Neural progenitor cell (in vitro differentiated cells): Measurements from ENCODE around the gene CDH23. TPM values are rescaled to one million over a fixed set of nuclear protein-coding genes. Genes with fewer than 3 reads are reported as not detected.
A peak's percentile ranks its signal among the peaks of the same experiment; 100 is the strongest.

Experiments
- DNase-seq: peaks from one replicate; pipeline ENCODE4 v3.0.0-alpha.2; 2016; ENCODE audit warnings: low spot score
- H2AFZ ChIP-seq: fragments of 200-600 bp; sonication (generic); replicated peaks from 2 replicates; pipeline ENCODE4 v1.6.1; 2016; ENCODE audit warnings: antibody characterized with exemption
- H3F3A ChIP-seq: fragments of 200-600 bp; sonication (generic); 2 replicates; pipeline ENCODE4 v1.6.1; 2016; ENCODE audit warnings: antibody characterized with exemption, low read depth
- H3K27ac ChIP-seq: fragments of 200-600 bp; sonication (generic); 2 replicates; pipeline ENCODE4 v1.5.1; 2016; ENCODE audit warnings: mild to moderate bottlenecking
- H3K27me3 ChIP-seq: fragments of 200-600 bp; sonication (generic); 2 replicates; pipeline ENCODE4 v1.6.1; 2016; ENCODE audit warnings: mild to moderate bottlenecking, moderate library complexity
- H3K36me3 ChIP-seq: fragments of 200-600 bp; sonication (generic); 2 replicates; pipeline ENCODE4 v1.5.1; 2016
- H3K4me1 ChIP-seq: fragments of 200-600 bp; sonication (generic); 2 replicates; pipeline ENCODE4 v1.6.1; 2016; ENCODE audit warnings: mixed run types
- H3K4me2 ChIP-seq: fragments of 200-600 bp; sonication (generic); 2 replicates; pipeline ENCODE4 v1.6.1; 2016
- H3K4me3 ChIP-seq: fragments of 200-600 bp; sonication (generic); 2 replicates; pipeline ENCODE4 v1.5.1; 2016
- H3K79me2 ChIP-seq: fragments of 200-600 bp; sonication (generic); 2 replicates; pipeline ENCODE4 v1.6.1; 2016; ENCODE audit warnings: low read depth
- H3K9ac ChIP-seq: fragments of 200-600 bp; sonication (generic); 2 replicates; pipeline ENCODE4 v1.6.1; 2016
- H3K9me3 ChIP-seq: fragments of 200-600 bp; sonication (generic); 2 replicates; pipeline ENCODE4 v1.5.1; 2016; ENCODE audit warnings: low read depth
- H4K20me1 ChIP-seq: fragments of 200-600 bp; sonication (generic); 2 replicates; pipeline ENCODE4 v1.6.1; 2016; ENCODE audit warnings: low read depth
- H3K27ac Mint-ChIP-seq: 3 replicates; pipeline ENCODE4 v1.8.0; 2021; ENCODE audit warnings: mixed read lengths
- H3K27me3 Mint-ChIP-seq: 2 replicates; pipeline ENCODE4 v1.8.0; 2022; ENCODE audit warnings: low read depth, mild to moderate bottlenecking, inconsistent platforms, moderate library complexity, mixed read lengths; ENCODE audit not compliant: insufficient read depth
- H3K36me3 Mint-ChIP-seq: 3 replicates; pipeline ENCODE4 v1.8.0; 2021; ENCODE audit warnings: mixed read lengths
- H3K4me1 Mint-ChIP-seq: 3 replicates; pipeline ENCODE4 v1.8.0; 2021; ENCODE audit warnings: mixed read lengths
- H3K4me3 Mint-ChIP-seq: 3 replicates; pipeline ENCODE4 v1.8.0; 2021; ENCODE audit warnings: mild to moderate bottlenecking, moderate library complexity, mixed read lengths
- H3K9me3 Mint-ChIP-seq: 3 replicates; pipeline ENCODE4 v1.8.0; 2020; ENCODE audit warnings: mixed read lengths
- EZH2 ChIP-seq: fragments of 200-600 bp; sonication (generic); IDR thresholded peaks from 2 replicates; pipeline ENCODE4 v1.6.1; 2017; ENCODE audit warnings: antibody characterized with exemption, mild to moderate bottlenecking, moderate library complexity
- EZH2phosphoT487 ChIP-seq: fragments of 200-600 bp; sonication (generic); IDR thresholded peaks from 2 replicates; pipeline ENCODE4 v1.6.1; 2017; ENCODE audit warnings: antibody characterized with exemption
- total RNA-seq: library from RNA; depleted of rRNA; stranded (reverse); fragments of >200 nt; gene quantifications from 2 replicates; pipeline ENCODE4 v1.2.3, GENCODE V29; 2015; ENCODE audit warnings: low replicate concordance
- TF ChIP-seq, protein P1 (sequence below): fragments of 200-600 bp; sonication (generic); IDR thresholded peaks from 2 replicates; pipeline ENCODE4 v1.5.1; 2017; ENCODE audit warnings: antibody characterized with exemption, mild to moderate bottlenecking

Gene CDH23
- total RNA-seq, 1 donor from 2014 or later: 5.9 TPM

GRCh38 chr10:71712170-71712569, 315.4 kb downstream of the CDH23 start:
- H3K9ac ChIP-seq: no peak overlapping the region
- no peak for DNase-seq
- Mint-ChIP-seq H3K4me3 (no peak overlapping the region), H3K9me3 (no peaks in the 10 kb centered on the region), H3K36me3 (no peaks in the 10 kb centered on the region), H3K4me1 (peaks cover 15% of the 10 kb centered on the region), H3K27me3 (peaks cover 5% of the 10 kb centered on the region), H3K27ac (peak overlapping the region; percentile 72)
- no peaks in the 10 kb centered on the region for H3K36me3 ChIP-seq
- peaks cover 12% of the 10 kb centered on the region for H3K4me1 ChIP-seq
- no peaks in the 10 kb centered on the region for H4K20me1 ChIP-seq
- no peak for TF ChIP-seq EZH2phosphoT487
- TF ChIP-seq, protein P1, sequence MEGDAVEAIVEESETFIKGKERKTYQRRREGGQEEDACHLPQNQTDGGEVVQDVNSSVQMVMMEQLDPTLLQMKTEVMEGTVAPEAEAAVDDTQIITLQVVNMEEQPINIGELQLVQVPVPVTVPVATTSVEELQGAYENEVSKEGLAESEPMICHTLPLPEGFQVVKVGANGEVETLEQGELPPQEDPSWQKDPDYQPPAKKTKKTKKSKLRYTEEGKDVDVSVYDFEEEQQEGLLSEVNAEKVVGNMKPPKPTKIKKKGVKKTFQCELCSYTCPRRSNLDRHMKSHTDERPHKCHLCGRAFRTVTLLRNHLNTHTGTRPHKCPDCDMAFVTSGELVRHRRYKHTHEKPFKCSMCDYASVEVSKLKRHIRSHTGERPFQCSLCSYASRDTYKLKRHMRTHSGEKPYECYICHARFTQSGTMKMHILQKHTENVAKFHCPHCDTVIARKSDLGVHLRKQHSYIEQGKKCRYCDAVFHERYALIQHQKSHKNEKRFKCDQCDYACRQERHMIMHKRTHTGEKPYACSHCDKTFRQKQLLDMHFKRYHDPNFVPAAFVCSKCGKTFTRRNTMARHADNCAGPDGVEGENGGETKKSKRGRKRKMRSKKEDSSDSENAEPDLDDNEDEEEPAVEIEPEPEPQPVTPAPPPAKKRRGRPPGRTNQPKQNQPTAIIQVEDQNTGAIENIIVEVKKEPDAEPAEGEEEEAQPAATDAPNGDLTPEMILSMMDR: no peak
- TF ChIP-seq EZH2: no peak
- no peak overlapping the region for H3K27ac ChIP-seq
- H3K79me2 ChIP-seq: no peaks in the 10 kb centered on the region
- no peak overlapping the region for H3K4me3 ChIP-seq
- no peak overlapping the region for H2AFZ ChIP-seq
- H3K4me2 ChIP-seq: no peak overlapping the region
- H3K9me3 ChIP-seq: no peaks in the 10 kb centered on the region
- H3F3A ChIP-seq: no peaks in the 10 kb centered on the region
- H3K27me3 ChIP-seq: no peaks in the 10 kb centered on the region

- Histone ChIP-seq H3K79me2 (no peaks in the 10 kb centered on the region), H3K9ac (no peak overlapping the region), H3K9me3 (no peaks in the 10 kb centered on the region), H2AFZ (peak overlapping the region; percentile 76), H3K36me3 (no peaks in the 10 kb centered on the region), H3K4me1 (peaks cover 12% of the 10 kb centered on the region), H3K4me2 (no peak overlapping the region), H3K27me3 (no peaks in the 10 kb centered on the region), H3K27ac (no peak overlapping the region), H4K20me1 (no peaks in the 10 kb centered on the region), H3K4me3 (no peak overlapping the region), H3F3A (no peaks in the 10 kb centered on the region)
- DNase-seq: no peak
- peaks cover 5% of the 10 kb centered on the region for H3K27me3 Mint-ChIP-seq
- H3K27ac Mint-ChIP-seq: peak overlapping the region; percentile 83
- H3K36me3 Mint-ChIP-seq: no peaks in the 10 kb centered on the region
- H3K9me3 Mint-ChIP-seq: no peaks in the 10 kb centered on the region
- no peak overlapping the region for H3K4me3 Mint-ChIP-seq
- TF ChIP-seq EZH2phosphoT487 (no peak), EZH2 (no peak)
- TF ChIP-seq, protein P1: no peak
- peaks cover 19% of the 10 kb centered on the region for H3K4me1 Mint-ChIP-seq
Measured at GRCh38 chr10:71712572-71713134, 315.9 kb downstream of the CDH23 start.

GRCh38 chr10:71713135-71714030, 316.7 kb downstream of the CDH23 start:
- Mint-ChIP-seq H3K4me1 (peaks cover 20% of the 10 kb centered on the region), H3K27ac (peak overlapping the region; percentile 83), H3K9me3 (no peaks in the 10 kb centered on the region), H3K36me3 (no peaks in the 10 kb centered on the region), H3K4me3 (no peak overlapping the region), H3K27me3 (peaks cover 5% of the 10 kb centered on the region)
- Histone ChIP-seq H3K9ac (no peak overlapping the region), H3K27ac (no peak overlapping the region), H3K36me3 (no peaks in the 10 kb centered on the region), H3K27me3 (no peaks in the 10 kb centered on the region), H3K4me1 (peaks cover 15% of the 10 kb centered on the region), H4K20me1 (no peaks in the 10 kb centered on the region), H3K79me2 (no peaks in the 10 kb centered on the region), H3F3A (no peaks in the 10 kb centered on the region), H2AFZ (peak overlapping the region; percentile 76), H3K4me2 (no peak overlapping the region), H3K9me3 (no peaks in the 10 kb centered on the region), H3K4me3 (no peak overlapping the region)
- TF ChIP-seq EZH2phosphoT487 (no peak), EZH2 (no peak)
- TF ChIP-seq, protein P1: no peak
- DNase-seq: no peak
